Effector memory CD4-positive, alpha-beta T cell (primary cell): ENCODE data around the gene HNRNPC.

Source experiments
- DNase-seq, 3 donors: peaks; one replicate each; pipeline ENCODE4 v3.0.0-alpha.2; 2020
- H3K27ac ChIP-seq: 2 replicates; pipeline ENCODE4 v1.7.0; 2013; ENCODE audit warnings: mild to moderate bottlenecking, low read length, moderate library complexity; ENCODE audit not compliant: insufficient read depth, poor library complexity, severe bottlenecking
- H3K27me3 ChIP-seq: replicated peaks from 2 replicates; pipeline ENCODE4 v1.7.0; 2013; ENCODE audit warnings: mild to moderate bottlenecking, low read length; ENCODE audit not compliant: insufficient read depth, control insufficient read depth, poor library complexity, severe bottlenecking
- H3K36me3 ChIP-seq: 2 replicates; pipeline ENCODE4 v1.7.0; 2013; ENCODE audit warnings: mild to moderate bottlenecking, low read length, moderate library complexity; ENCODE audit not compliant: control insufficient read depth, insufficient read depth
- H3K4me1 ChIP-seq: 2 replicates; pipeline ENCODE4 v1.7.0; 2013; ENCODE audit warnings: low read length, mild to moderate bottlenecking; ENCODE audit not compliant: control insufficient read depth, insufficient read depth, poor library complexity, severe bottlenecking
- H3K4me3 ChIP-seq: 2 replicates; pipeline ENCODE4 v1.7.0; 2013; ENCODE audit warnings: low read length, low read depth, mild to moderate bottlenecking; ENCODE audit not compliant: insufficient read depth, poor library complexity, severe bottlenecking
- H3K9me3 ChIP-seq: 2 replicates; pipeline ENCODE4 v1.7.0; 2013; ENCODE audit warnings: mild to moderate bottlenecking, low read length, moderate library complexity; ENCODE audit not compliant: control insufficient read depth

The HNRNPC gene

DNA sequence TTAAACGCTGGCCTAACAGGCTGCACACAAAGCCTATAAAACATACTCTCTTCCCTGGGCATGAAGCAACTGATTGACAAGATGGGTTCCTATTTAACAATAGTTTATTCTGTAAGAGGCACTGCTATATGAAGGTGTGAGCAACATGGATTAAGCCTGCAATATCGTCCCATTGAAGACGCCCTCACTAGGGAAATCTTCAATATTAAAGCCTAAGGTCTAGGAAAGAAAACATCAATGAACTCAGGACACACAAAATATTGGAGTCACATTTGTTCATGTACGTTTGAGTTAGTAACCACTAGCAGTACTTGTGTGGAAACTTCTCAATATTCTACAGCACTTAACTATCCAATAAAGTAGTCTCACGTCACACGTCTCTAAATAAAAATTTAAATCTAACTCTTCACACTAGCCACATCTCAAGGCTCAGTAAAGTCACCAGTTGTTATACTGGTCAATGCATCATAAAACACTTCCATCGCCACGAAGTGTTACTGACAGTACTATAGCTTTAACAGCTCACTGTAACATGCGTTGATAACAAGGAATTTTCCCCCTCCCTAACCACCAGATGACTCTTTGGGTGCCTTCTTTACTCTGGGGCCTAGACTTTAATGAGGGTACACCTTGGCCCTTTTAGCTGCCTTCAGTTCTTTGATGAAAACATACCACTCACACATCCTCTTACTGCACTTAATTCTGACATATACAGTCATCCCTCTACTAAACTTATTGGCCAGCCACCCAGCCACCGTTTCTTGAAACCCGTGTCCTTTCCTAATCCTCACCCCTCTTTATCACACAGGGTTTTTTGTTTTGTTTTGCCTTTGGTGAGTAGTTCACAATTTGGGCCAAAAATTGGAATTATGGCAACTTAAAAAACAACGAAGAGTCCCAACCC lies 63.3 kb downstream of the HNRNPC start:
- H3K27ac ChIP-seq = no peak overlapping the region
- H3K4me1 ChIP-seq = no peaks in the 10 kb centered on the region
- no peaks in the 10 kb centered on the region for H3K9me3 ChIP-seq
- H3K27me3 ChIP-seq = no peaks in the 10 kb centered on the region
- peaks cover 39% of the 10 kb centered on the region for H3K36me3 ChIP-seq
- no peak overlapping the region for H3K4me3 ChIP-seq
- no peak for DNase-seq

DNA sequence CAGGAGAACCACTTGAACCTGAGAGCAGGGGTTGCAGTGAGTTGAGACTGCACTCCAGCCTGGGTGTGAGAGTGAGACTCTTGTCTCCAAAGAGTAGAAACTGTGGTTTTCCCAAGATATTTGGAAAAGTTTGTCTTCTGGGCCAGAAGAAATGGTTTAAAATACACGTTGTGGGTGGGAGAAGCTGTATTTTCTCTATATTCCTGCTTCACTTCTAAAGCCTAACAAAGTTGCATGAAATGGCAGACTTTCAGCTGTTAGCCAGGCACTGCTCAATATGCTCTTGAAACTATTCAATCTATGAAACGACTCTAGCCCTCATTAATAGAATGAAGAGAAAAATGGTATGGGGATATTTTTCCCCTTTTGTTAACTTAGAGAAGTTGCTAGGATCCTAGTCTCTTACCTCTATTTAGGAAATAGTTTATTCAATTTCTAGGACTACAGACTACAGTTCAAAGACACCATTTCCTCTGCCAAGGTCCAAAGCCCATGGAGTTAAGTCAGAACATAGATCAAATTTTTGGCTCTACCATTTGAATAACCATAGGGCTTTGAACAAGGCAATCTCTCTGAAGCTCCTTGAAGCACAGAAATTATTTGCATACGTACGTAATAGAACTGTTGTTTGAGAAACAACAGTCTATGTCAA lies 64.1 kb downstream of the HNRNPC start:
- H3K4me1 ChIP-seq = no peaks in the 10 kb centered on the region
- H3K36me3 ChIP-seq = peaks cover 37% of the 10 kb centered on the region
- H3K27me3 ChIP-seq = no peaks in the 10 kb centered on the region
- no peaks in the 10 kb centered on the region for H3K9me3 ChIP-seq
- H3K27ac ChIP-seq = no peak overlapping the region
- no peak for DNase-seq
- no peak overlapping the region for H3K4me3 ChIP-seq

DNA sequence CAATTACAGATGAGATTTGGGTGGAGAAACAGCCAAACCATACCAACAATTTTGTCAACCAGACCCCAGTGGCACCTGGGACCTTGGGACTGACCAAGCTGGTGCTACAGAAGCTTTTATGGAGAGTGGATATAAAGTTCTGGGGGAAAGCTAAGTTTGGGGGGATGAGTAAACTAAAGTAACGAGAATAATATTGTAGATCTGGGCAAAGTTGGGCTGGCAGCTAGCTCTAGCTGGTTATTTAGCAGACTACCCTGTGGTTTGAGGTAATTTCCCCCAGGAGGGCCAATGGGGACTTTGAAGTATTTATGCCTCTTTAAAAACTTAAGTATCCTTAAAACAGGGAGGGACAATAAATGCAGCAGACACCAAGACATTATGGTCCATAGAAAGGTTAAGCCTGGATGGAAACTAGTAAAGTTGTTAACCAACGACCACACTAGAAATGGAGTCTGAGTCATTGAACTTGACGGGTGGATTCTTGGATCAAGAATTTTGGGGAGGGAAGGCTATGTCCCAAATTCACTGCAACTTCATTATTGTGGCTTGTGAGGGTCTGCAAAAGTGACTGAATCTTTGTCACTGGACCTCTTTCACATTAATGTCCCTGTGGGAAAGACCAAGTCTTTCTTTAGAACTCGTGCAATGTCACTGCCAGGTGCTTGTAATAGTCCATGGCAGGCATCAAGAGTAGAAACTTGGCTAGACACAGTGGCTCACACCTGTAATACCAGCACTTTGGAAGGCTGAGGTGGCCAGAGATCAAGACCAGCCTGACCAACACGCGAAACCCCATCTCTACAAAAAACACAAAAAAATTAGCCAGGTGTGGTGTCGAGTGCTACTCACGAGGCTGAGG lies 64.8 kb downstream of the HNRNPC start:
- Histone ChIP-seq H3K4me3 (no peak overlapping the region), H3K4me1 (no peaks in the 10 kb centered on the region), H3K27me3 (no peaks in the 10 kb centered on the region), H3K27ac (no peak overlapping the region), H3K9me3 (no peaks in the 10 kb centered on the region), H3K36me3 (peaks cover 29% of the 10 kb centered on the region)
- DNase-seq = no peak

DNA sequence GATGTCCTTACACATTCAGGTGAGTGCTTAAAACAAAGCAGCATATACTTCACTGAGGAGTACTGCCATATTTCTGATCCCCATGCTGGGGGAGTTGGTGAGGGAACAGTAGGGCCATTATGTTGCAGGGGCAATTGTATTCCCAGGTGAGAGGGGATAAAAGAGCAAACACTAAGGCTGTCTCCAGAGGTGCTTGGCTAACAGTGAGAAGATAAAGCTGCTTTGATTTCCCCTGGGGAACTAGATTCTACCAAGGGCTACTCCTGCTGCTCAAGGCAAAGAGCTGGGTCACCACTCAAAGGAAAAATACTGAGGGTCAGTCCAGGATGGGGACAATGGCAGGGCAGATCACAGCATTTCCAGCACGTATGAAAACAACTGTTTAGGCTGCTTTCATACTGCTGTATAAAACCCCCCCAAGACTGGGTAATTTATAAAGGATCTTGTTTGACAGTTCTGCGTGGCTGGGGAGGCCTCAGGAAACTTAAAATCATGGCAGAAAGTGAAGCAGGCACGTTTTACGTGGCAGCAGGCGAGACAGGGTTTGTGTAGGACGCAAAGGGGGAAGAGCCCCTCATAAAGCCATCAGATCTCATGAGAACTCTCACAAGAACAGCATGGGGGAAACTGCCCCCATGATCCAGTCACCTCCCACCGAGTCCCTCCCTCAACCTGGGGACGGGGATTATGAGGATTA lies 65.6 kb downstream of the HNRNPC start:
- no peaks in the 10 kb centered on the region for H3K9me3 ChIP-seq
- no peak overlapping the region for H3K27ac ChIP-seq
- no peaks in the 10 kb centered on the region for H3K27me3 ChIP-seq

DNA sequence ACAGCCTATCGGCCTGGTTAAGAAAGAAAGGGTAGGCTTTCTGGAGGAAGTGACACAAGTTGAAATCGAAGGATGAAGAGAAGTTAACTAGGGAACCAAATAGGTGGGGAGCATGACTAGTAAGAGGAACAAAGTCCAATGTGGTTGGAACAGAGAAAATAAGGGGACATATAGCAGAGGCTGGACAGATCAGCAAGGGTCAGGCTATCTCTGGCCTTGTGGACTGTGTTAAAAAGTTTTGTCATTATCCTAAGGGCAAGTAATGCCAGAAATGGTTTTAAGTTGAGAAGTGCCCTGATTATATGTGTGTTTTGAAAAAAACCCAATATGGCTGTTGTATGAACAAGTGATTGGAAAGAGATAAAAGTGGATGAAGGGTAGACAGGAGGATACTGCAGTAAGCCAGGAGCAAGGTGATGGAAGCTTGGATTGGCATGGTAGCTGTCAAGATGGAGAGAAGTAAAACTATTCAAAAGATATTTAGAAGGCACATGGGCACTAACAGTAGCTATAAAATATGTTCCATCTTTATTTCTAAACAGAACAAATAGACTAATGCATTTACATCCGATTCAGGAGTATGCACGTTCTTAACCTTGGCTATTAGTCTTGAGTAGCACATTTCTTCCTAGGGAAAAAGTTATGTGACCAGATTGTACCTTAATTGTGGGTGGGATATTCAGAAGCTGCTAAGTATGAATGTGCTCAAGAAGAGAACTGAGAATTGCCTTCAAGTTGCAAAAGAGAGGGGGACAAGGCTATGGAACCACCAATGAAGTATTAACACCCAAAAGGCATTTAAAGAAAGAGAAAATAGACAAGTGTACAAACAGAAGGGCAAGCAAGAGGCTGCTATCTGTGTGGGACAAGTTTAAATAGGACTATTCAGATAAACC lies 66.5 kb downstream of the HNRNPC start:
- DNase-seq = no peak
- Histone ChIP-seq H3K27ac (no peak overlapping the region), H3K36me3 (peaks cover 16% of the 10 kb centered on the region)

More for the DNA sequence above, 65.6 kb downstream of the HNRNPC start:
- DNase-seq = no peak
- Histone ChIP-seq H3K4me1 (no peaks in the 10 kb centered on the region), H3K36me3 (peaks cover 25% of the 10 kb centered on the region), H3K4me3 (no peak overlapping the region)

DNA sequence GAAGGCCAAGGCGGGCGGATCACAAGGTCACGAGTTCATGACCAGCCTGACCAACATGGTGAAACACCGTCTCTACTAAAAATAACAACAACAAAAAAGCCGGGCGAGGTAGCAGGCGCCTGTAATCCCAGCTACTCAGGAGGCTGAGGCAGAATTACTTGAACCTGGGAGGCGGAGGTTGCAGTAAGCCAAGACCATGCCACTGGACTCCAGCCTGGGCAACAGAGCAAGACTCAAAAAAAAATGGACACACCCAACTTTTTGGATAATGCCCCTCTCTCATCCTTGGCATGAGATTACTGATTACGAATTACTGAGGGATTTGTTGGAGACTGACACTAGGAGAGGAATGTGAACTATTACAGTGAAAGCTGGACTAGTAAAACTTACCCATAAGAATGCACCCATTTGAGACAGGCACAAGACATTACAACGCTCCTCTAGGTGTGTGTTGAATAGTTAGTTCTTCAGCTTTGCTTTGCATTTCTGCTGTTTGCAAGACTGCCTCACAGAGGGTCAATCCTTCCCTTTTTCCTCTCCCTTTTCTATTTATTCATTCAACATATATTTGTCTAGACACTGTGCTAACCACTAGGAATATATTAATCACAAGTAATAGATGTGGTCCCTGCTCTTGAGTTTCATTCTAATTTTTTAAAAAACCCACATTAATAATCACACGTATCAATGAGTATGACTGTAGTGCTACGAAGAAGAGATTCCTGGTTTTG lies 67.3 kb downstream of the HNRNPC start:
- Histone ChIP-seq H3K4me1 (no peaks in the 10 kb centered on the region), H3K27ac (no peak overlapping the region), H3K9me3 (no peaks in the 10 kb centered on the region), H3K4me3 (no peak overlapping the region), H3K27me3 (no peaks in the 10 kb centered on the region), H3K36me3 (peaks cover 7% of the 10 kb centered on the region)
- no peak for DNase-seq

More for the DNA sequence above, 66.5 kb downstream of the HNRNPC start:
- H3K4me3 ChIP-seq = no peak overlapping the region
- no peaks in the 10 kb centered on the region for H3K27me3 ChIP-seq
- H3K4me1 ChIP-seq = no peaks in the 10 kb centered on the region
- H3K9me3 ChIP-seq = no peaks in the 10 kb centered on the region

DNA sequence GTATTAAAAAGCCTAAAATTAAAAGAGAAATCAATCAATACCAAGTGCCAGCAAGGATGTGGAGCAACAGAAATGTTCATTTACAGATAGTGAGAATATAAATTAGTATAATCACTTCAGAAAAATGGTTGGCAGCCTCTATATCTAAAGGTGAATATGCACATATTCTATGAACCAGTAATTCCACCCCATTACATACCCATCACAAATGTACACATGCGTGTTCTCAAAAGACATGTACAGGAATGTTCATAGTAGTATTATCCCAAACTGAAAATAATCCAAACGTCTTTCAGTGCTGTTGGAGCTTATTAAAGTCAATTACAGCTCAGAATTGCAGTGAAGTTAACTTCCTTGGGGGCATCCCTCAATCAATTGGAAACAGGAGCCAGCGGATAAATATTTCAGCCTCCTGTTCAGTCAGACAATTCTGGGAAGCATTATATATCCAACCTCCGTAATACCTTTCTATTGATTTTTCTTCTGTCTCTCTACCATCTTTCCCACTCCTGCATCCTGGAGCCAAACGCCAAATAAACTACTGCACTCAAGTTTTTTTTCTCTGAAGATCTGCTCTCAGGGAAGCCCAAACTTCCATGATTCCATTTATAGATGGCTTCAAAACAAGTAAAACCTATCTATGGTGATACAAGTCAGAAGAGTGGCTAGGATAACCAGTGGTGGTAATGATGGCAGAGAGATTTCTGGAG lies 68.3 kb downstream of the HNRNPC start:
- Histone ChIP-seq H3K27ac (no peak overlapping the region), H3K36me3 (no peaks in the 10 kb centered on the region), H3K9me3 (no peaks in the 10 kb centered on the region), H3K4me1 (no peaks in the 10 kb centered on the region), H3K27me3 (no peaks in the 10 kb centered on the region), H3K4me3 (no peak overlapping the region)
- no peak for DNase-seq
